ENCODE results near the gene ABCA13. TPM values are rescaled to one million over a fixed set of nuclear protein-coding genes. Genes with fewer than 3 reads are reported as not detected.

Gene ABCA13
- total RNA-seq, 2 donors from 2014 or later: not detected

- Mint-ChIP-seq H3K27ac (no peak overlapping the region), H3K4me1 (no peaks in the 10 kb centered on the region), H3K27me3 (no peaks in the 10 kb centered on the region), H3K36me3 (ENCODE audit: low read depth) (no peaks in the 10 kb centered on the region), H3K4me3 (no peak overlapping the region)
- H3K9me3 ChIP-seq (ENCODE audit: control insufficient read depth, low read length, poor library complexity, severe bottlenecking): no peaks in the 10 kb centered on the region
- ATAC-seq (no peak), DNase-seq (no peak)
These were observed 354.8 kb downstream of the ABCA13 start for GRCh38 chr7:48525736-48526732.

GRCh38 chr7:48528646-48529045, 357.4 kb downstream of the ABCA13 start:
- H3K27ac Mint-ChIP-seq: no peak overlapping the region
- no peak overlapping the region for H3K4me3 Mint-ChIP-seq
- no peak for ATAC-seq

GRCh38 chr7:48537561-48537960, 366.3 kb downstream of the ABCA13 start:
- H3K27ac Mint-ChIP-seq: no peak overlapping the region
- no peak overlapping the region for H3K4me3 Mint-ChIP-seq
- ATAC-seq (no peak), DNase-seq (no peak)
- H3K9me3 ChIP-seq (ENCODE audit: control insufficient read depth, low read length, poor library complexity, severe bottlenecking): no peaks in the 10 kb centered on the region
- no peaks in the 10 kb centered on the region for H3K27me3 Mint-ChIP-seq
- no peaks in the 10 kb centered on the region for H3K4me1 Mint-ChIP-seq
- H3K36me3 Mint-ChIP-seq (ENCODE audit: low read depth): no peaks in the 10 kb centered on the region

More at GRCh38 chr7:48528646-48529045, 357.4 kb downstream of the ABCA13 start:
- Mint-ChIP-seq H3K4me1 (no peaks in the 10 kb centered on the region), H3K36me3 (ENCODE audit: low read depth) (no peaks in the 10 kb centered on the region), H3K27me3 (no peaks in the 10 kb centered on the region)
- no peaks in the 10 kb centered on the region for H3K9me3 ChIP-seq (ENCODE audit: control insufficient read depth, low read length, poor library complexity, severe bottlenecking)
- DNase-seq: no peak

- no peaks in the 10 kb centered on the region for H3K4me1 Mint-ChIP-seq
- H3K4me3 Mint-ChIP-seq: no peak overlapping the region
- H3K9me3 ChIP-seq (ENCODE audit: control insufficient read depth, low read length, poor library complexity, severe bottlenecking): no peaks in the 10 kb centered on the region
- H3K27ac Mint-ChIP-seq: no peak overlapping the region
- no peaks in the 10 kb centered on the region for H3K36me3 Mint-ChIP-seq (ENCODE audit: low read depth)
- ATAC-seq (no peak), DNase-seq (no peak)
- no peaks in the 10 kb centered on the region for H3K27me3 Mint-ChIP-seq
These were observed 369.5 kb downstream of the ABCA13 start for GRCh38 chr7:48540746-48541145.

GRCh38 chr7:48548667-48549066, 377.4 kb downstream of the ABCA13 start:
- ATAC-seq (no peak), DNase-seq (no peak)
- no peaks in the 10 kb centered on the region for H3K36me3 Mint-ChIP-seq (ENCODE audit: low read depth)
- H3K27ac Mint-ChIP-seq: no peak overlapping the region
- H3K4me1 Mint-ChIP-seq: no peaks in the 10 kb centered on the region
- no peaks in the 10 kb centered on the region for H3K9me3 ChIP-seq (ENCODE audit: control insufficient read depth, low read length, poor library complexity, severe bottlenecking)
- no peak overlapping the region for H3K4me3 Mint-ChIP-seq
- no peaks in the 10 kb centered on the region for H3K27me3 Mint-ChIP-seq

GRCh38 chr7:48551652-48552051, 380.4 kb downstream of the ABCA13 start:
- Mint-ChIP-seq H3K4me1 (no peaks in the 10 kb centered on the region), H3K4me3 (no peak overlapping the region), H3K27me3 (no peaks in the 10 kb centered on the region), H3K36me3 (ENCODE audit: low read depth) (no peaks in the 10 kb centered on the region), H3K27ac (no peak overlapping the region)
- ATAC-seq (no peak), DNase-seq (no peak)
- H3K9me3 ChIP-seq (ENCODE audit: control insufficient read depth, low read length, poor library complexity, severe bottlenecking): no peaks in the 10 kb centered on the region

- H3K27ac Mint-ChIP-seq: no peak overlapping the region
- no peaks in the 10 kb centered on the region for H3K36me3 Mint-ChIP-seq (ENCODE audit: low read depth)
- no peak for ATAC-seq
- H3K4me1 Mint-ChIP-seq: no peaks in the 10 kb centered on the region
- H3K4me3 Mint-ChIP-seq: no peak overlapping the region
- DNase-seq: no peak
- no peaks in the 10 kb centered on the region for H3K9me3 ChIP-seq (ENCODE audit: control insufficient read depth, low read length, poor library complexity, severe bottlenecking)
- H3K27me3 Mint-ChIP-seq: no peaks in the 10 kb centered on the region
These were observed 392.1 kb downstream of the ABCA13 start for GRCh38 chr7:48563334-48563733.

- no peaks in the 10 kb centered on the region for H3K4me1 Mint-ChIP-seq
- no peak overlapping the region for H3K27ac Mint-ChIP-seq
- H3K27me3 Mint-ChIP-seq: no peaks in the 10 kb centered on the region
- DNase-seq: no peak
- H3K4me3 Mint-ChIP-seq: no peak overlapping the region
- no peak for ATAC-seq
- H3K36me3 Mint-ChIP-seq (ENCODE audit: low read depth): no peaks in the 10 kb centered on the region
- H3K9me3 ChIP-seq (ENCODE audit: control insufficient read depth, low read length, poor library complexity, severe bottlenecking): no peaks in the 10 kb centered on the region
These were observed 404.3 kb downstream of the ABCA13 start for GRCh38 chr7:48575516-48575915.

GRCh38 chr7:48587475-48587874, 416.2 kb downstream of the ABCA13 start:
- ATAC-seq (no peak), DNase-seq (no peak)
- no peaks in the 10 kb centered on the region for H3K9me3 ChIP-seq (ENCODE audit: control insufficient read depth, low read length, poor library complexity, severe bottlenecking)
- H3K36me3 Mint-ChIP-seq (ENCODE audit: low read depth): no peaks in the 10 kb centered on the region
- H3K27me3 Mint-ChIP-seq: no peaks in the 10 kb centered on the region
- no peak overlapping the region for H3K4me3 Mint-ChIP-seq
- H3K4me1 Mint-ChIP-seq: no peaks in the 10 kb centered on the region
- no peak overlapping the region for H3K27ac Mint-ChIP-seq

GRCh38 chr7:48594349-48594748, 423.1 kb downstream of the ABCA13 start:
- ATAC-seq (no peak), DNase-seq (no peak)
- H3K36me3 Mint-ChIP-seq (ENCODE audit: low read depth): no peaks in the 10 kb centered on the region
- no peak overlapping the region for H3K4me3 Mint-ChIP-seq
- no peaks in the 10 kb centered on the region for H3K27me3 Mint-ChIP-seq
- H3K27ac Mint-ChIP-seq: no peak overlapping the region
- no peaks in the 10 kb centered on the region for H3K4me1 Mint-ChIP-seq
- no peaks in the 10 kb centered on the region for H3K9me3 ChIP-seq (ENCODE audit: control insufficient read depth, low read length, poor library complexity, severe bottlenecking)

GRCh38 chr7:48595756-48596155, 424.5 kb downstream of the ABCA13 start:
- no peaks in the 10 kb centered on the region for H3K9me3 ChIP-seq (ENCODE audit: control insufficient read depth, low read length, poor library complexity, severe bottlenecking)
- no peak for ATAC-seq
- no peak for DNase-seq
- H3K27ac Mint-ChIP-seq: no peak overlapping the region
- no peaks in the 10 kb centered on the region for H3K4me1 Mint-ChIP-seq
- H3K4me3 Mint-ChIP-seq: no peak overlapping the region
- H3K27me3 Mint-ChIP-seq: no peaks in the 10 kb centered on the region
- no peaks in the 10 kb centered on the region for H3K36me3 Mint-ChIP-seq (ENCODE audit: low read depth)

GRCh38 chr7:48610705-48611104, 439.4 kb downstream of the ABCA13 start:
- Mint-ChIP-seq H3K4me3 (no peak overlapping the region), H3K4me1 (no peaks in the 10 kb centered on the region), H3K27ac (no peak overlapping the region), H3K27me3 (no peaks in the 10 kb centered on the region), H3K36me3 (ENCODE audit: low read depth) (no peaks in the 10 kb centered on the region)
- no peaks in the 10 kb centered on the region for H3K9me3 ChIP-seq (ENCODE audit: control insufficient read depth, low read length, poor library complexity, severe bottlenecking)
- ATAC-seq: no peak
- DNase-seq: no peak

- Mint-ChIP-seq H3K27ac (no peak overlapping the region), H3K4me3 (no peak overlapping the region), H3K36me3 (ENCODE audit: low read depth) (no peaks in the 10 kb centered on the region), H3K27me3 (no peaks in the 10 kb centered on the region), H3K4me1 (no peaks in the 10 kb centered on the region)
- DNase-seq (no peak), ATAC-seq (no peak)
- no peaks in the 10 kb centered on the region for H3K9me3 ChIP-seq (ENCODE audit: control insufficient read depth, low read length, poor library complexity, severe bottlenecking)
These were observed 440.7 kb downstream of the ABCA13 start for GRCh38 chr7:48611993-48612392.

GRCh38 chr7:48617508-48617907, 446.2 kb downstream of the ABCA13 start:
- no peak for ATAC-seq
- no peak overlapping the region for H3K4me3 Mint-ChIP-seq
- DNase-seq: no peak
- no peaks in the 10 kb centered on the region for H3K9me3 ChIP-seq (ENCODE audit: control insufficient read depth, low read length, poor library complexity, severe bottlenecking)
- H3K4me1 Mint-ChIP-seq: no peaks in the 10 kb centered on the region
- no peak overlapping the region for H3K27ac Mint-ChIP-seq
- no peaks in the 10 kb centered on the region for H3K27me3 Mint-ChIP-seq
- no peaks in the 10 kb centered on the region for H3K36me3 Mint-ChIP-seq (ENCODE audit: low read depth)
